ENCODE data around the gene LGR6. TPM values are rescaled to one million over a fixed set of nuclear protein-coding genes. Genes with fewer than 3 reads are reported as not detected.

Gene LGR6
- total RNA-seq, 4 donors from 2014 or later, result 1.6 to 4.9 (median 4.1) TPM

- WGBS, result 24% methylated on average over 11 of the region's 18 CpGs
- H3K36me3 ChIP-seq, result no peaks in the 10 kb centered on the region
- peaks cover 11% of the 10 kb centered on the region for H3K4me1 ChIP-seq
- no peaks in the 10 kb centered on the region for H3K27me3 ChIP-seq
- H3K4me3 ChIP-seq, result peak overlapping the region; percentile 6
- TF ChIP-seq POLR2AphosphoS5 (IDR thresholded peaks at IDR 0.05) (no peak), POLR2A (IDR thresholded peaks at IDR 0.05) (no peak), CTCF (IDR thresholded peaks at IDR 0.05) (no peak), EP300 (IDR thresholded peaks at IDR 0.05) (no peak)
- no peak for DNase-seq (ENCODE audit: low spot score in 2 of 2)
- no peak overlapping the region for H3K27ac ChIP-seq
- H3K9me3 ChIP-seq, result no peaks in the 10 kb centered on the region
These were observed 25.7 kb upstream of the LGR6 start for GRCh38 chr1:202167708-202168415.

- TF ChIP-seq EP300 (IDR thresholded peaks at IDR 0.05) (no peak), POLR2A (IDR thresholded peaks at IDR 0.05) (no peak), CTCF (IDR thresholded peaks at IDR 0.05) (no peak), POLR2AphosphoS5 (IDR thresholded peaks at IDR 0.05) (no peak)
- no peak overlapping the region for H3K27ac ChIP-seq
- H3K27me3 ChIP-seq, result no peaks in the 10 kb centered on the region
- WGBS, result no CpG with 5 or more reads among the region's 7 CpGs
- H3K4me3 ChIP-seq, result no peak overlapping the region
- H3K9me3 ChIP-seq, result no peaks in the 10 kb centered on the region
- H3K4me1 ChIP-seq, result peaks cover 11% of the 10 kb centered on the region
- DNase-seq (ENCODE audit: low spot score in 2 of 2), result no peak
- no peaks in the 10 kb centered on the region for H3K36me3 ChIP-seq
These were observed 24.7 kb upstream of the LGR6 start for GRCh38 chr1:202168861-202169260.

- DNase-seq (ENCODE audit: low spot score in 2 of 2), result no peak
- Histone ChIP-seq H3K36me3 (no peaks in the 10 kb centered on the region), H3K27ac (no peak overlapping the region), H3K4me1 (peaks cover 11% of the 10 kb centered on the region), H3K27me3 (no peaks in the 10 kb centered on the region), H3K4me3 (no peak overlapping the region), H3K9me3 (no peaks in the 10 kb centered on the region)
- WGBS, result 85% methylated on average over 6 of the region's 6 CpGs
- TF ChIP-seq POLR2AphosphoS5 (IDR thresholded peaks at IDR 0.05), result no peak
- no peak for TF ChIP-seq CTCF (IDR thresholded peaks at IDR 0.05)
- TF ChIP-seq POLR2A (IDR thresholded peaks at IDR 0.05), result no peak
- TF ChIP-seq EP300 (IDR thresholded peaks at IDR 0.05), result no peak
These were observed 22.9 kb upstream of the LGR6 start for GRCh38 chr1:202170726-202171125.

GRCh38 chr1:202171292-202172014, 22.1 kb upstream of the LGR6 start:
- H3K4me3 ChIP-seq, result no peak overlapping the region
- TF ChIP-seq POLR2A (IDR thresholded peaks at IDR 0.05) (no peak), CTCF (IDR thresholded peaks at IDR 0.05) (no peak), POLR2AphosphoS5 (IDR thresholded peaks at IDR 0.05) (no peak), EP300 (IDR thresholded peaks at IDR 0.05) (no peak)
- H3K36me3 ChIP-seq, result no peaks in the 10 kb centered on the region
- H3K4me1 ChIP-seq, result peaks cover 11% of the 10 kb centered on the region
- WGBS, result 93% methylated on average over 3 of the region's 11 CpGs
- no peaks in the 10 kb centered on the region for H3K9me3 ChIP-seq
- H3K27ac ChIP-seq, result no peak overlapping the region
- no peaks in the 10 kb centered on the region for H3K27me3 ChIP-seq
- DNase-seq (ENCODE audit: low spot score in 2 of 2), result no peak

GRCh38 chr1:202172015-202172355, 21.6 kb upstream of the LGR6 start:
- Histone ChIP-seq H3K4me1 (peaks cover 11% of the 10 kb centered on the region), H3K9me3 (no peaks in the 10 kb centered on the region), H3K36me3 (no peaks in the 10 kb centered on the region), H3K4me3 (no peak overlapping the region), H3K27ac (no peak overlapping the region), H3K27me3 (no peaks in the 10 kb centered on the region)
- TF ChIP-seq POLR2A (IDR thresholded peaks at IDR 0.05), result no peak
- no peak for TF ChIP-seq CTCF (IDR thresholded peaks at IDR 0.05)
- no peak for TF ChIP-seq POLR2AphosphoS5 (IDR thresholded peaks at IDR 0.05)
- no peak for TF ChIP-seq EP300 (IDR thresholded peaks at IDR 0.05)
- DNase-seq (ENCODE audit: low spot score in 2 of 2), result no peak
- 97% methylated on average over 5 of the region's 5 CpGs for whole genome bisulfite sequencing

All from suprapubic skin (tissue), 4 donors.